RWPE2 (cell line): ENCODE results near the gene GATB.

ENCODE experiments used
- ATAC-seq: fragments of 200-7000 bp; cut with Tn5 transposase; 3 replicates; pipeline ENCODE4 v1.9.1; 2021; ENCODE audit warnings: low read depth
- DNase-seq: peaks from one replicate; pipeline ENCODE4 v3.0.0-alpha.2; 2020; ENCODE audit warnings: low spot score
- H3K27ac ChIP-seq: fragments of 450-650 bp; 2 replicates; pipeline ENCODE4 v1.5.1; 2017; ENCODE audit warnings: mild to moderate bottlenecking; ENCODE audit not compliant: poor library complexity, severe bottlenecking
- H3K27me3 ChIP-seq: fragments of 250-450 bp; sonication (Bioruptor Pico); 2 replicates; pipeline ENCODE4 v1.5.1; 2021; ENCODE audit warnings: mild to moderate bottlenecking, moderate library complexity; ENCODE audit not compliant: insufficient read depth, poor library complexity, severe bottlenecking
- H3K36me3 ChIP-seq: fragments of 250-450 bp; sonication (Bioruptor Pico); 2 replicates; pipeline ENCODE4 v1.5.1; 2020; ENCODE audit warnings: low read depth, mild to moderate bottlenecking, moderate library complexity
- H3K4me1 ChIP-seq: fragments of 250-450 bp; sonication (Bioruptor Pico); 2 replicates; pipeline ENCODE4 v1.5.1; 2021; ENCODE audit warnings: mild to moderate bottlenecking, moderate library complexity; ENCODE audit not compliant: insufficient read depth, poor library complexity, severe bottlenecking
- H3K4me3 ChIP-seq: fragments of 250-450 bp; sonication (Bioruptor Pico); 2 replicates; pipeline ENCODE4 v1.5.1; 2021; ENCODE audit warnings: mild to moderate bottlenecking, moderate library complexity; ENCODE audit not compliant: severe bottlenecking
- H3K9me3 ChIP-seq: fragments of 250-450 bp; sonication (Bioruptor Pico); 2 replicates; pipeline ENCODE4 v1.5.1; 2021; ENCODE audit warnings: mild to moderate bottlenecking, moderate library complexity; ENCODE audit not compliant: severe bottlenecking
- TF ChIP-seq, protein P1 (sequence below): fragments of 450-650 bp; IDR thresholded peaks from one replicate; pipeline ENCODE4 v1.5.1; 2017; ENCODE audit warnings: mild to moderate bottlenecking, moderate library complexity; ENCODE audit not compliant: poor library complexity, severe bottlenecking

Gene GATB

DNA sequence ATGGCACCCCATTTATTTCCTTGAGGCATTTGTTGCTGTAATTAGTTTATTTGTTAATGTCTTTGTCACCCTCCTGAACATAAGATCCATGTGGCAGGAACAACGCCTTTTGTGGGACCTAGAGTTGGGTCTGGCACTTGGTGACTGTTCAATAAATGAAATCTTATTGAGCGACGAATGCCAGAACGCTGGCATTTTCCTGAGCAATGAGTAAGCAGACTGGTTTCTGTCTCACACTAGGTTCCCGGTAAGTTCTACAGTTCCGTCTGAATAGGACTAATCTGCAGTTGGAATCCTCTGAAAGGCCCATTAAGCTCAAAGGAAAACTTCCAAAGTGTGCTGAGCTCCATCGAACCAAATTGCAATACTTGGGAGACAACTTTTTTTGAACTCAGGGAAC, 49.2 kb downstream of the GATB start:
- TF ChIP-seq, protein P1, sequence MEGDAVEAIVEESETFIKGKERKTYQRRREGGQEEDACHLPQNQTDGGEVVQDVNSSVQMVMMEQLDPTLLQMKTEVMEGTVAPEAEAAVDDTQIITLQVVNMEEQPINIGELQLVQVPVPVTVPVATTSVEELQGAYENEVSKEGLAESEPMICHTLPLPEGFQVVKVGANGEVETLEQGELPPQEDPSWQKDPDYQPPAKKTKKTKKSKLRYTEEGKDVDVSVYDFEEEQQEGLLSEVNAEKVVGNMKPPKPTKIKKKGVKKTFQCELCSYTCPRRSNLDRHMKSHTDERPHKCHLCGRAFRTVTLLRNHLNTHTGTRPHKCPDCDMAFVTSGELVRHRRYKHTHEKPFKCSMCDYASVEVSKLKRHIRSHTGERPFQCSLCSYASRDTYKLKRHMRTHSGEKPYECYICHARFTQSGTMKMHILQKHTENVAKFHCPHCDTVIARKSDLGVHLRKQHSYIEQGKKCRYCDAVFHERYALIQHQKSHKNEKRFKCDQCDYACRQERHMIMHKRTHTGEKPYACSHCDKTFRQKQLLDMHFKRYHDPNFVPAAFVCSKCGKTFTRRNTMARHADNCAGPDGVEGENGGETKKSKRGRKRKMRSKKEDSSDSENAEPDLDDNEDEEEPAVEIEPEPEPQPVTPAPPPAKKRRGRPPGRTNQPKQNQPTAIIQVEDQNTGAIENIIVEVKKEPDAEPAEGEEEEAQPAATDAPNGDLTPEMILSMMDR = no peak
- Histone ChIP-seq H3K27ac (no peak overlapping the region), H3K27me3 (no peaks in the 10 kb centered on the region), H3K4me1 (no peaks in the 10 kb centered on the region), H3K4me3 (no peak overlapping the region), H3K9me3 (no peaks in the 10 kb centered on the region), H3K36me3 (peaks cover 5% of the 10 kb centered on the region)
- ATAC-seq (no peak), DNase-seq (no peak)

DNA sequence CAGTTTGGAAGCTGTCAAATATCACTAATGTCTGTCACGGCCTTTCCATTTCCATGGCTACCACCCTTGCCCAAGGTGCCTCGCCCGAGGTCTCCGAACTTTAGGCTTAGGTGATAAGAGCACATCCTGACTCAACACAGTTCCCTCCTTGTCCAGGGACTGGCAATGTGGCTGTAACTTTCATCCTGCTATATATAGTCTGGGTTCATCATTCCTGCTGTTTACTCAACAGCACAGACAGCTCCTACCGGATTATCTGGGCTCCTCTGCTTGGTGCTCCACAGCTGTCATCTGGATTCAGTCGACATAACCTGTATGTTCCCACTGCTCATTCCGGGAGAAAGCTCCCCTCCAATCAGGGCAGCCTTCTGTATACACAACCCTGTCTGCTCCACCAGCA, 51.2 kb downstream of the GATB start:
- H3K27ac ChIP-seq = no peak overlapping the region
- ATAC-seq (no peak), DNase-seq (no peak)
- H3K27me3 ChIP-seq = no peaks in the 10 kb centered on the region
- no peaks in the 10 kb centered on the region for H3K4me1 ChIP-seq
- H3K4me3 ChIP-seq = no peak overlapping the region
- no peaks in the 10 kb centered on the region for H3K9me3 ChIP-seq
- peaks cover 5% of the 10 kb centered on the region for H3K36me3 ChIP-seq
- TF ChIP-seq, protein P1 = no peak

DNA sequence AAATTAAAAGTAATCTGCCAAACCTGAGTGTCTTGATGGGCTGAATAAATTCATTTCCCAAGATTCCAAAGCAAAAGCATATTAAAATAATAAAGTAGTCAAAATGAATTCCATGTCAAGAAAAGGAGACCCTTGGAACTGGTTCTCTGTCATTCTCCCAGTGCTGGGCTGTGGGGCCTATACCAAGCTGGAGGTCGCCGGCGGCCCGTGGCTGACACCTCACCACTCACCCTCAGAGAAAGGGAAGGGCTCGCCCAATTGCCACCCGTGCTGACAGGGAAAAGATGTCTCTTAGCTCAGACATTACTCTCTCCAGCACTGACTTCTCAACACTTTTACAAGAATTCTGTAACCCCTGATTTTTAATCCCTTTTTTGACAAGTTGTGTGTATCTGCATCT, 51.7 kb downstream of the GATB start:
- ATAC-seq (no peak), DNase-seq (no peak)
- H3K36me3 ChIP-seq = peaks cover 5% of the 10 kb centered on the region
- no peaks in the 10 kb centered on the region for H3K27me3 ChIP-seq
- no peaks in the 10 kb centered on the region for H3K4me1 ChIP-seq
- H3K27ac ChIP-seq = no peak overlapping the region
- no peaks in the 10 kb centered on the region for H3K9me3 ChIP-seq
- H3K4me3 ChIP-seq = no peak overlapping the region
- TF ChIP-seq, protein P1 = no peak

DNA sequence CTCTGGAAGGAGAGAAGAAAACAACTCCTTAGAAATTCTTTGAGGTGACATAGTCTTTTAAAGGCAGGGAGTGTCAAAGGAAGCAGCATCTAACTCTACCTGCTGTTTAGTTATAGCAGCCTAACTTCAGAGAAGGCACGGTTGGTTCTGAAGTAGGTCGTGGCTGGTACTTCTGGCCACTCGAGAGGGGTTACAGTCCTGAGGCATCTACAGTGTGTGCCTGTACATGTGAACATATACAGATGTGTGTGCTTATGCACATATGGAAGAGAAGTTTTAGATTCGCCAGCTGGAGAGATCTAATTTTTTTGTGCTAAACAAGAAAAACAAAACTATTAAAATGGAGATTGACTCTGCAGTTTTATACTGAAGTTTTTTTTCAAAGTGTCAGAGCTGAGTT, 52.7 kb downstream of the GATB start:
- Histone ChIP-seq H3K4me3 (no peak overlapping the region), H3K9me3 (no peaks in the 10 kb centered on the region), H3K36me3 (peaks cover 10% of the 10 kb centered on the region), H3K4me1 (no peaks in the 10 kb centered on the region), H3K27ac (no peak overlapping the region), H3K27me3 (no peaks in the 10 kb centered on the region)
- DNase-seq (no peak), ATAC-seq (no peak)
- TF ChIP-seq, protein P1 = no peak

DNA sequence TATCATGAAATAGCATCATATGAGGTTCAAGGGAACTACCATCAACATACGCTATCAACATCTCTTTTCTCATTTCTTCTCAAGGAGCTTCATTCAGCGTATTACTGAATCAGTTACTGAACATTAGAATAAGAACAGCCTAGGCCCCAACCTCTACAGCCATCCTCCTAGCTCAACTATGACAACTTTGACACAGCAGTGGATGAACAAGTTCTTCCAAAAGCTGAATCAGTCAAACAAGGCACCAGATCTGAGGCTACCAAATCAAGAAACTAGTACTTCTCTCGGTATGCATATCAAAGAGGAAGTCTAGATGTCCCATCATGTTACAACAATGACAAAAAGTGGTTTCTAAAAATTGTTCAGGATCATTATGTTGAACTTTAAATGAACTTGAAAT, 57.4 kb downstream of the GATB start:
- H3K36me3 ChIP-seq = peaks cover 17% of the 10 kb centered on the region
- ATAC-seq = no peak

More for the DNA sequence above, 57.4 kb downstream of the GATB start:
- no peaks in the 10 kb centered on the region for H3K4me1 ChIP-seq
- H3K9me3 ChIP-seq = no peaks in the 10 kb centered on the region
- no peaks in the 10 kb centered on the region for H3K27me3 ChIP-seq
- DNase-seq = no peak
- no peak overlapping the region for H3K4me3 ChIP-seq
- H3K27ac ChIP-seq = no peak overlapping the region
- TF ChIP-seq, protein P1 = no peak
